HG03354 (cell line): ENCODE data around the gene ZNF358.

Experiments used
- ATAC-seq: cut with Tn5 transposase; IDR thresholded peaks from one replicate; pipeline ENCODE4 v1.9.1; 2021; ENCODE audit warnings: mild to moderate bottlenecking; ENCODE audit not compliant: unreplicated experiment, poor library complexity, severe bottlenecking

ZNF358 gene

GRCh38 chr19:7516333-7516732, 430 bp downstream of the ZNF358 start:
- no peak for ATAC-seq

- no peak for ATAC-seq
Observed at GRCh38 chr19:7516878-7517277, 975 bp downstream of the ZNF358 start.

GRCh38 chr19:7519361-7520130, 3.6 kb downstream of the ZNF358 start:
- no peak for ATAC-seq

GRCh38 chr19:7520131-7521051, 4.5 kb downstream of the ZNF358 start:
- no peak for ATAC-seq

GRCh38 chr19:7521551-7522071, 5.7 kb downstream of the ZNF358 start:
- ATAC-seq = no peak

GRCh38 chr19:7522072-7522922, 6.4 kb downstream of the ZNF358 start, which contains the start of gene MCOLN1:
TSS of gene MCOLN1 (plus strand) at chr19:7522624. CDS start at chr19:7522751, 127 bp downstream.
- peak; percentile 82 for ATAC-seq

- ATAC-seq = no peak
Observed at GRCh38 chr19:7522923-7523667, 7.2 kb downstream of the ZNF358 start.

- ATAC-seq = no peak
Observed at GRCh38 chr19:7524523-7524922, 8.6 kb downstream of the ZNF358 start.

GRCh38 chr19:7524992-7525739, 9.3 kb downstream of the ZNF358 start:
- no peak for ATAC-seq

GRCh38 chr19:7526059-7526929, 10.4 kb downstream of the ZNF358 start:
- ATAC-seq = no peak

GRCh38 chr19:7527516-7528191, 11.8 kb downstream of the ZNF358 start:
- no peak for ATAC-seq

GRCh38 chr19:7528192-7528519, 12.3 kb downstream of the ZNF358 start:
- no peak for ATAC-seq

GRCh38 chr19:7528522-7529245, 12.8 kb downstream of the ZNF358 start:
- no peak for ATAC-seq

- ATAC-seq = no peak
Observed at GRCh38 chr19:7529246-7529600, 13.3 kb downstream of the ZNF358 start.

GRCh38 chr19:7529610-7530490, 13.9 kb downstream of the ZNF358 start:
- ATAC-seq = no peak
